HEK293 (cell line): ENCODE data around the gene SLC7A9.

Experiments used
- CTCF ChIA-PET: fragments of 350-600 bp; formaldehyde crosslinking; extraction: SDS; loops from one replicate; lab custom pipeline; 2021; ENCODE audit warnings: antibody characterized with exemption; lab: Yijun Ruan, JAX
- POLR2A ChIA-PET: fragments of 300-600 bp; formaldehyde crosslinking; extraction: SDS; loops from one replicate; lab custom pipeline; 2020; ENCODE audit warnings: antibody characterized with exemption, inconsistent platforms; lab: Yijun Ruan, JAX
- H3K27ac ChIP-seq: fragments of 200-500 bp; sonication (Bioruptor generic); 2 replicates; pipeline ENCODE4 v1.5.1; 2014; ENCODE audit warnings: low read depth, low read length, control low read depth, inconsistent platforms; ENCODE audit errors: extremely low read depth
- H3K36me3 ChIP-seq, 2 experiments: fragments of 200-500 bp in 1 of 2; sonication (Bioruptor generic) in 1 of 2; 1 replicate in 1 of 2; 2 replicates in 1 of 2; pipeline ENCODE4 v1.5.1; 2014 to 2017; ENCODE audit warnings: inconsistent platforms in 2 of 2, low read length in 2 of 2; ENCODE audit not compliant: control insufficient read depth in 2 of 2, insufficient read depth in 1 of 2
- H3K4me1 ChIP-seq: fragments of 200-500 bp; sonication (Bioruptor generic); 2 replicates; pipeline ENCODE4 v1.5.1; 2014; ENCODE audit warnings: mild to moderate bottlenecking, low read length, inconsistent platforms; ENCODE audit not compliant: control insufficient read depth, insufficient read depth
- H3K4me3 ChIP-seq: 2 replicates; pipeline ENCODE4 v1.5.1; 2011; ENCODE audit warnings: low read depth, mild to moderate bottlenecking, control low read depth, low read length, moderate library complexity
- H3K9me3 ChIP-seq: fragments of 200-500 bp; sonication (Bioruptor generic); 2 replicates; pipeline ENCODE4 v1.5.1; 2014; ENCODE audit warnings: low read depth, low read length, inconsistent platforms; ENCODE audit not compliant: control insufficient read depth, insufficient read depth
- FEZF1 ChIP-seq: fragments of 450-650 bp; formaldehyde crosslinking; IDR thresholded peaks from 2 replicates; pipeline ENCODE4 v1.5.1; 2016; ENCODE audit warnings: missing biosample characterization, missing genetic modification characterization
- KLF10 ChIP-seq: fragments of 450-650 bp; IDR thresholded peaks from 2 replicates; pipeline ENCODE4 v1.5.1; 2018; ENCODE audit warnings: missing biosample characterization, mild to moderate bottlenecking, missing genetic modification characterization
- KLF16 ChIP-seq: fragments of 450-650 bp; formaldehyde crosslinking; IDR thresholded peaks from 2 replicates; pipeline ENCODE4 v1.5.1; 2017; ENCODE audit warnings: missing biosample characterization, missing genetic modification characterization
- KLF7 ChIP-seq: fragments of 450-650 bp; formaldehyde crosslinking; IDR thresholded peaks from 2 replicates; pipeline ENCODE4 v1.5.1; 2016; ENCODE audit warnings: missing biosample characterization, missing genetic modification characterization, borderline replicate concordance
- KLF8 ChIP-seq: fragments of 450-650 bp; formaldehyde crosslinking; IDR thresholded peaks from 2 replicates; pipeline ENCODE4 v1.5.1; 2016; ENCODE audit warnings: missing biosample characterization, missing genetic modification characterization
- OSR2 ChIP-seq: fragments of 450-650 bp; formaldehyde crosslinking; IDR thresholded peaks from 2 replicates; pipeline ENCODE4 v1.5.1; 2016; ENCODE audit warnings: missing biosample characterization, missing genetic modification characterization
- ZBTB7A ChIP-seq: fragments of 450-650 bp; formaldehyde crosslinking; IDR thresholded peaks from 2 replicates; pipeline ENCODE4 v1.5.1; 2016; ENCODE audit warnings: low read depth, missing biosample characterization, missing genetic modification characterization
- ZNF133 ChIP-seq: fragments of 450-650 bp; formaldehyde crosslinking; IDR thresholded peaks from 2 replicates; pipeline ENCODE4 v1.5.1; 2016; ENCODE audit warnings: missing biosample characterization, missing genetic modification characterization
- ZNF146 ChIP-seq: fragments of 450-650 bp; formaldehyde crosslinking; IDR thresholded peaks from 2 replicates; pipeline ENCODE4 v1.5.1; 2016; ENCODE audit warnings: missing biosample characterization, missing genetic modification characterization
- ZNF174 ChIP-seq: fragments of 450-650 bp; formaldehyde crosslinking; IDR thresholded peaks from 2 replicates; pipeline ENCODE4 v1.5.0; 2017; ENCODE audit warnings: missing biosample characterization, mild to moderate bottlenecking, missing genetic modification characterization
- ZNF223 ChIP-seq: fragments of 450-650 bp; formaldehyde crosslinking; IDR thresholded peaks from 2 replicates; pipeline ENCODE4 v1.5.1; 2016; ENCODE audit warnings: missing biosample characterization, missing genetic modification characterization
- ZNF274 ChIP-seq, 2 experiments: fragments of 200-500 bp in 1 of 2; fragments of 450-650 bp in 1 of 2; sonication (Bioruptor generic) in 1 of 2; formaldehyde crosslinking in 1 of 2; IDR thresholded peaks; 2 replicates each; pipeline versions ENCODE4 v1.5.1 to v1.6.1; 2014 to 2016; ENCODE audit warnings: borderline replicate concordance in 1 of 2, inconsistent platforms in 1 of 2, low read length in 1 of 2, missing biosample characterization in 1 of 2, missing genetic modification characterization in 1 of 2
- ZNF350 ChIP-seq: fragments of 450-650 bp; formaldehyde crosslinking; IDR thresholded peaks from 2 replicates; pipeline ENCODE4 v1.5.0; 2017; ENCODE audit warnings: missing biosample characterization, mild to moderate bottlenecking, missing genetic modification characterization
- ZNF560 ChIP-seq: fragments of 450-650 bp; formaldehyde crosslinking; IDR thresholded peaks from 2 replicates; pipeline ENCODE4 v1.5.1; 2017; ENCODE audit warnings: missing biosample characterization, missing genetic modification characterization, borderline replicate concordance
- ZNF629 ChIP-seq: fragments of 450-650 bp; formaldehyde crosslinking; IDR thresholded peaks from 2 replicates; pipeline ENCODE4 v1.5.1; 2017; ENCODE audit warnings: missing biosample characterization, missing genetic modification characterization
- ZNF768 ChIP-seq: fragments of 450-650 bp; formaldehyde crosslinking; IDR thresholded peaks from 2 replicates; pipeline ENCODE4 v1.5.1; 2018; ENCODE audit warnings: missing biosample characterization, mild to moderate bottlenecking, missing genetic modification characterization
- ZNF830 ChIP-seq: fragments of 450-650 bp; IDR thresholded peaks from 2 replicates; pipeline ENCODE4 v1.5.0; 2018; ENCODE audit warnings: missing biosample characterization, missing genetic modification characterization, low read depth, mild to moderate bottlenecking, moderate library complexity
- ZNF843 ChIP-seq: fragments of 450-650 bp; formaldehyde crosslinking; IDR thresholded peaks from 2 replicates; pipeline ENCODE4 v1.5.1; 2016; ENCODE audit warnings: missing biosample characterization, missing genetic modification characterization
- TF ChIP-seq, protein P1 (sequence below): fragments of 450-650 bp; formaldehyde crosslinking; IDR thresholded peaks from 2 replicates; pipeline ENCODE4 v1.5.1; 2016; ENCODE audit warnings: missing biosample characterization, missing genetic modification characterization
- TF ChIP-seq, protein P2 (sequence below): fragments of 450-650 bp; formaldehyde crosslinking; IDR thresholded peaks from 2 replicates; pipeline ENCODE4 v1.5.1; 2017; ENCODE audit warnings: missing biosample characterization, missing genetic modification characterization
- TF ChIP-seq, protein P3 (sequence below): sonication (generic); formaldehyde crosslinking; IDR thresholded peaks from 2 replicates; pipeline ENCODE4 v1.8.1; 2022; ENCODE audit warnings: mild to moderate bottlenecking, moderate library complexity, missing genetic modification reagents
- TF ChIP-seq, protein P4 (sequence below): fragments of 450-650 bp; formaldehyde crosslinking; IDR thresholded peaks from 2 replicates; pipeline ENCODE4 v1.5.1; 2016; ENCODE audit warnings: missing biosample characterization, missing genetic modification characterization
- TF ChIP-seq, protein P5 (sequence below): fragments of 450-650 bp; formaldehyde crosslinking; IDR thresholded peaks from 2 replicates; pipeline ENCODE4 v1.5.1; 2016; ENCODE audit warnings: missing biosample characterization, missing genetic modification characterization
- TF ChIP-seq, protein P6 (sequence below): fragments of 450-650 bp; formaldehyde crosslinking; IDR thresholded peaks from 2 replicates; pipeline ENCODE4 v1.5.1; 2016; ENCODE audit warnings: missing biosample characterization, missing genetic modification characterization

SLC7A9 gene

DNA sequence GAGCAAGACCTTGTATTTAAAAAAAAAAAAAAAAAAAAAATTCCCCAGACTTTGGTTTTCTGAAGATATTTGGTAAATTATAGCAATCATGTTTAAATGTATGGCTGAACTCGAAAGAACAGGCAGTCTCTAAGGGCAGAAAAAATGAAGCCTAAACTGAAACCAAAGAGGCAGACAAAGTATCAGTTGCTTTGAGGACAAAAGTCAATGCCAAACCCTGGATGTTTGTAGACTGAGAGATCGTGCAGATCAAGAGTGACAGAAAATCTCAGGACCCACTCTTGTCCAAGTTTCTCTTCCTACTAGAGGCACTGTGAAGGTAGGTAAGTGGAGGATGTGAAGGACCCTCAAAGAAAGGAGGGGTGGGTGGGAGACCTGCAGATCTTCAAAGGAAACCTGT, 11.1 kb upstream of the SLC7A9 start (continued):
- TF ChIP-seq ZNF560 (no peak), ZNF274 (IDR thresholded peaks at IDR 0.05; ENCODE audit: low read length) (no peak), ZNF274 (tag by site-specific recombination; IDR thresholded peaks at IDR 0.05; ENCODE audit: borderline replicate concordance) (no peak), ZNF146 (tag by site-specific recombination) (no peak), KLF16 (tag by site-specific recombination) (no peak)

DNA sequence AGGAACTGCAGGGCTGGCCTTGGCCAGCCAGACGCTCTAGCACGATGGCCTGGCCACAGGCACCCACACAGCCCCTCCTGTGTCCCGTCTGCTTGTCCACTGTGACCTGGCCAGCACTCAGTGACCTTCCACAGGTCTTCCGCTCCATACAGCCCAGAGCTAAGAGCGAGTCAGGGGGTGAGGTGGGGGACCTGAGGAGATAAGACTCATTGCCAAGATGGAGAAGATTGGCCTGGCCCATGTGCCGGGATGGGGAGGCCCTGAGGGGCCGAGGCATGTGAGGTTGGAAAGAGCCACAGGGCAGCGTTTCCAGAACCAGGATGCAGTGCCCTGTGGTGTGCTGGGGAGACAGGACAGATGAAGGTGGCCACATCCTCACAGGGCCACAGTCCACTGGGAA, 10.2 kb upstream of the SLC7A9 start:
- ChIA-PET CTCF (no interaction called here), POLR2A (no interaction called here)
- H3K9me3 ChIP-seq, result no peaks in the 10 kb centered on the region

More for the DNA sequence above, 10.2 kb upstream of the SLC7A9 start:
- Histone ChIP-seq H3K4me1 (peaks cover 2% of the 10 kb centered on the region), H3K36me3 (peaks cover 5 to 22% of the 10 kb centered on the region in 2 experiments; a peak in 2 of 3 replicates), H3K4me3 (no peak overlapping the region), H3K27ac (no peak overlapping the region)
- TF ChIP-seq ZNF350 (tag by site-specific recombination) (no peak), FEZF1 (tag by site-specific recombination) (no peak), ZNF174 (tag by site-specific recombination) (no peak), ZBTB7A (tag by site-specific recombination) (no peak), ZNF223 (tag by site-specific recombination) (no peak), KLF8 (tag by site-specific recombination) (no peak), OSR2 (tag by site-specific recombination) (no peak), ZNF830 (tag by site-specific recombination) (no peak), KLF7 (no peak), ZNF768 (tag by site-specific recombination) (no peak), ZNF133 (tag by site-specific recombination) (no peak), ZNF843 (tag by site-specific recombination) (no peak), ZNF629 (no peak), KLF10 (no peak)
- TF ChIP-seq, protein P1, sequence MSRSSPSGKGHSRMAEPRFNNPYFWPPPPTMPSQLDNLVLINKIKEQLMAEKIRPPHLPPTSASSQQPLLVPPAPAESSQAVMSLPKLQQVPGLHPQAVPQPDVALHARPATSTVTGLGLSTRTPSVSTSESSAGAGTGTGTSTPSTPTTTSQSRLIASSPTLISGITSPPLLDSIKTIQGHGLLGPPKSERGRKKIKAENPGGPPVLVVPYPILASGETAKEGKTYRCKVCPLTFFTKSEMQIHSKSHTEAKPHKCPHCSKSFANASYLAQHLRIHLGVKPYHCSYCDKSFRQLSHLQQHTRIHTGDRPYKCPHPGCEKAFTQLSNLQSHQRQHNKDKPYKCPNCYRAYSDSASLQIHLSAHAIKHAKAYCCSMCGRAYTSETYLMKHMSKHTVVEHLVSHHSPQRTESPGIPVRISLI, result no peak
- TF ChIP-seq, protein P2, sequence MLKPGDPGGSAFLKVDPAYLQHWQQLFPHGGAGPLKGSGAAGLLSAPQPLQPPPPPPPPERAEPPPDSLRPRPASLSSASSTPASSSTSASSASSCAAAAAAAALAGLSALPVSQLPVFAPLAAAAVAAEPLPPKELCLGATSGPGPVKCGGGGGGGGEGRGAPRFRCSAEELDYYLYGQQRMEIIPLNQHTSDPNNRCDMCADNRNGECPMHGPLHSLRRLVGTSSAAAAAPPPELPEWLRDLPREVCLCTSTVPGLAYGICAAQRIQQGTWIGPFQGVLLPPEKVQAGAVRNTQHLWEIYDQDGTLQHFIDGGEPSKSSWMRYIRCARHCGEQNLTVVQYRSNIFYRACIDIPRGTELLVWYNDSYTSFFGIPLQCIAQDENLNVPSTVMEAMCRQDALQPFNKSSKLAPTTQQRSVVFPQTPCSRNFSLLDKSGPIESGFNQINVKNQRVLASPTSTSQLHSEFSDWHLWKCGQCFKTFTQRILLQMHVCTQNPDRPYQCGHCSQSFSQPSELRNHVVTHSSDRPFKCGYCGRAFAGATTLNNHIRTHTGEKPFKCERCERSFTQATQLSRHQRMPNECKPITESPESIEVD (tag by site-specific recombination), result no peak
- TF ChIP-seq, protein P3, sequence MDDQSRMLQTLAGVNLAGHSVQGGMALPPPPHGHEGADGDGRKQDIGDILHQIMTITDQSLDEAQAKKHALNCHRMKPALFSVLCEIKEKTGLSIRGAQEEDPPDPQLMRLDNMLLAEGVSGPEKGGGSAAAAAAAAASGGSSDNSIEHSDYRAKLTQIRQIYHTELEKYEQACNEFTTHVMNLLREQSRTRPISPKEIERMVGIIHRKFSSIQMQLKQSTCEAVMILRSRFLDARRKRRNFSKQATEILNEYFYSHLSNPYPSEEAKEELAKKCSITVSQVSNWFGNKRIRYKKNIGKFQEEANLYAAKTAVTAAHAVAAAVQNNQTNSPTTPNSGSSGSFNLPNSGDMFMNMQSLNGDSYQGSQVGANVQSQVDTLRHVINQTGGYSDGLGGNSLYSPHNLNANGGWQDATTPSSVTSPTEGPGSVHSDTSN (CRISPR knock-in tag), result no peak
- TF ChIP-seq, protein P4, sequence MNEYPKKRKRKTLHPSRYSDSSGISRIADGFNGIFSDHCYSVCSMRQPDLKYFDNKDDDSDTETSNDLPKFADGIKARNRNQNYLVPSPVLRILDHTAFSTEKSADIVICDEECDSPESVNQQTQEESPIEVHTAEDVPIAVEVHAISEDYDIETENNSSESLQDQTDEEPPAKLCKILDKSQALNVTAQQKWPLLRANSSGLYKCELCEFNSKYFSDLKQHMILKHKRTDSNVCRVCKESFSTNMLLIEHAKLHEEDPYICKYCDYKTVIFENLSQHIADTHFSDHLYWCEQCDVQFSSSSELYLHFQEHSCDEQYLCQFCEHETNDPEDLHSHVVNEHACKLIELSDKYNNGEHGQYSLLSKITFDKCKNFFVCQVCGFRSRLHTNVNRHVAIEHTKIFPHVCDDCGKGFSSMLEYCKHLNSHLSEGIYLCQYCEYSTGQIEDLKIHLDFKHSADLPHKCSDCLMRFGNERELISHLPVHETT (tag by site-specific recombination), result no peak
- TF ChIP-seq, protein P5, sequence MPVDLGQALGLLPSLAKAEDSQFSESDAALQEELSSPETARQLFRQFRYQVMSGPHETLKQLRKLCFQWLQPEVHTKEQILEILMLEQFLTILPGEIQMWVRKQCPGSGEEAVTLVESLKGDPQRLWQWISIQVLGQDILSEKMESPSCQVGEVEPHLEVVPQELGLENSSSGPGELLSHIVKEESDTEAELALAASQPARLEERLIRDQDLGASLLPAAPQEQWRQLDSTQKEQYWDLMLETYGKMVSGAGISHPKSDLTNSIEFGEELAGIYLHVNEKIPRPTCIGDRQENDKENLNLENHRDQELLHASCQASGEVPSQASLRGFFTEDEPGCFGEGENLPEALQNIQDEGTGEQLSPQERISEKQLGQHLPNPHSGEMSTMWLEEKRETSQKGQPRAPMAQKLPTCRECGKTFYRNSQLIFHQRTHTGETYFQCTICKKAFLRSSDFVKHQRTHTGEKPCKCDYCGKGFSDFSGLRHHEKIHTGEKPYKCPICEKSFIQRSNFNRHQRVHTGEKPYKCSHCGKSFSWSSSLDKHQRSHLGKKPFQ, result no peak
- TF ChIP-seq, protein P6, sequence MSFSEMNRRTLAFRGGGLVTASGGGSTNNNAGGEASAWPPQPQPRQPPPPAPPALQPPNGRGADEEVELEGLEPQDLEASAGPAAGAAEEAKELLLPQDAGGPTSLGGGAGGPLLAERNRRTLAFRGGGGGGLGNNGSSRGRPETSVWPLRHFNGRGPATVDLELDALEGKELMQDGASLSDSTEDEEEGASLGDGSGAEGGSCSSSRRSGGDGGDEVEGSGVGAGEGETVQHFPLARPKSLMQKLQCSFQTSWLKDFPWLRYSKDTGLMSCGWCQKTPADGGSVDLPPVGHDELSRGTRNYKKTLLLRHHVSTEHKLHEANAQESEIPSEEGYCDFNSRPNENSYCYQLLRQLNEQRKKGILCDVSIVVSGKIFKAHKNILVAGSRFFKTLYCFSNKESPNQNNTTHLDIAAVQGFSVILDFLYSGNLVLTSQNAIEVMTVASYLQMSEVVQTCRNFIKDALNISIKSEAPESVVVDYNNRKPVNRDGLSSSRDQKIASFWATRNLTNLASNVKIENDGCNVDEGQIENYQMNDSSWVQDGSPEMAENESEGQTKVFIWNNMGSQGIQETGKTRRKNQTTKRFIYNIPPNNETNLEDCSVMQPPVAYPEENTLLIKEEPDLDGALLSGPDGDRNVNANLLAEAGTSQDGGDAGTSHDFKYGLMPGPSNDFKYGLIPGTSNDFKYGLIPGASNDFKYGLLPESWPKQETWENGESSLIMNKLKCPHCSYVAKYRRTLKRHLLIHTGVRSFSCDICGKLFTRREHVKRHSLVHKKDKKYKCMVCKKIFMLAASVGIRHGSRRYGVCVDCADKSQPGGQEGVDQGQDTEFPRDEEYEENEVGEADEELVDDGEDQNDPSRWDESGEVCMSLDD (tag by site-specific recombination), result no peak
